H1 (cell line): ENCODE measurements around the gene DNA2. TPM values are rescaled to one million over a fixed set of nuclear protein-coding genes. Genes with fewer than 3 reads are reported as not detected.
"Not testable (repeated sequence)": the region's sequence is repeated elsewhere in the genome, so short reads cannot be mapped to it uniquely, and the experiment has no call there.

Source experiments
- CTCF ChIA-PET: fragments of 300-600 bp; sonication (Branson Sonifier 250); formaldehyde crosslinking; loops from one replicate; lab custom pipeline; 2021; ENCODE audit not compliant: partially characterized antibody; lab: Charles Lee
- POLR2A ChIA-PET: fragments of 300-600 bp; sonication (Branson Sonifier 250); formaldehyde crosslinking; loops from one replicate; lab custom pipeline; 2021; ENCODE audit warnings: inconsistent platforms; ENCODE audit not compliant: partially characterized antibody; lab: Charles Lee
- DNase-seq, 2 experiments: peaks; one replicate each; pipeline versions ENCODE4 v3.0.0 to v3.0.0-alpha.2; 2010 to 2022; ENCODE audit warnings: low spot score in 2 of 2, low read depth in 1 of 2, mixed read lengths in 1 of 2
- FAIRE-seq: peaks from 2 replicates; lab custom pipeline; 2011; peaks lifted over from hg19 to GRCh38; lab: Jason Lieb, UNC
- H2AFZ ChIP-seq: 2 replicates; pipeline ENCODE4 v1.8.1; 2012; ENCODE audit warnings: low read length, inconsistent platforms
- H2AK5ac ChIP-seq: 2 replicates; pipeline ENCODE4 v1.6.1; 2013; ENCODE audit warnings: low read depth, low read length
- H2BK120ac ChIP-seq: replicated peaks from 2 replicates; pipeline ENCODE3; 2013; ENCODE audit warnings: low read depth, low read length, inconsistent platforms
- H2BK12ac ChIP-seq: 2 replicates; pipeline ENCODE4 v1.6.1; 2013; ENCODE audit warnings: low read depth, low read length
- H2BK15ac ChIP-seq: 2 replicates; pipeline ENCODE4 v1.6.1; 2013; ENCODE audit warnings: low read length
- H2BK20ac ChIP-seq: 2 replicates; pipeline ENCODE4 v1.6.1; 2013; ENCODE audit warnings: low read length
- H2BK5ac ChIP-seq: 2 replicates; pipeline ENCODE4 v1.6.1; 2013; ENCODE audit warnings: low read depth, low read length
- H3K14ac ChIP-seq: 2 replicates; pipeline ENCODE4 v1.6.1; 2013; ENCODE audit warnings: inconsistent platforms; ENCODE audit not compliant: insufficient read length
- H3K18ac ChIP-seq: 2 replicates; pipeline ENCODE4 v1.6.1; 2013; ENCODE audit warnings: low read length; ENCODE audit errors: extremely low read depth
- H3K23ac ChIP-seq: 2 replicates; pipeline ENCODE4 v1.6.1; 2013; ENCODE audit warnings: inconsistent platforms; ENCODE audit not compliant: insufficient read length
- H3K23me2 ChIP-seq: 2 replicates; pipeline ENCODE4 v1.6.1; 2013; ENCODE audit warnings: low read depth, low read length
- H3K27ac ChIP-seq: 2 replicates; pipeline ENCODE4 v1.6.1; 2011; ENCODE audit warnings: low read depth, low read length, inconsistent platforms
- H3K27me3 ChIP-seq, 4 experiments: replicated peaks in 1 of 4; 1 replicate in 1 of 4; 2 replicates in 3 of 4; pipeline versions ENCODE4 v1.6.1 to v1.8.1; 2011 to 2013; ENCODE audit warnings: low read length in 3 of 4, mild to moderate bottlenecking in 3 of 4, inconsistent platforms in 2 of 4, mixed read lengths in 2 of 4, moderate library complexity in 1 of 4; ENCODE audit not compliant: control insufficient read depth in 3 of 4, insufficient read depth in 3 of 4; ENCODE audit errors: extremely low read depth in 1 of 4
- H3K36me3 ChIP-seq, 4 experiments: 2 replicates each; pipeline versions ENCODE4 v1.6.1 to v1.8.1; 2011 to 2013; ENCODE audit warnings: mild to moderate bottlenecking in 4 of 4, low read length in 3 of 4, moderate library complexity in 2 of 4, control low read depth in 1 of 4, inconsistent platforms in 1 of 4; ENCODE audit not compliant: insufficient read depth in 4 of 4, control insufficient read depth in 2 of 4
- H3K4ac ChIP-seq: replicated peaks from 2 replicates; pipeline ENCODE3; 2013; ENCODE audit warnings: low read length, low read depth, mixed read lengths, inconsistent platforms; ENCODE audit not compliant: insufficient read length
- H3K4me1 ChIP-seq, 4 experiments: replicated peaks in 1 of 4; 1 replicate in 1 of 4; 2 replicates in 3 of 4; pipeline versions ENCODE4 v1.6.1 to v1.8.1; 2011 to 2013; ENCODE audit warnings: low read length in 3 of 4, inconsistent platforms in 2 of 4, mixed read lengths in 1 of 4; ENCODE audit not compliant: insufficient read depth in 4 of 4, control insufficient read depth in 3 of 4
- H3K4me2 ChIP-seq, 2 experiments: 2 replicates each; pipeline versions ENCODE4 v1.6.1 to v1.8.1; 2011 to 2013; ENCODE audit warnings: low read depth in 2 of 2, low read length in 2 of 2, control low read depth in 1 of 2, inconsistent platforms in 1 of 2, mild to moderate bottlenecking in 1 of 2; ENCODE audit not compliant: insufficient read depth in 1 of 2
- H3K4me3 ChIP-seq, 4 experiments: fragments of 200-600, 300-600 bp in 1 of 4; sonication (generic), shearing (Covaris generic), sonication (Bioruptor Twin) in 1 of 4; 2 replicates each; pipeline versions ENCODE4 v1.5.1 to v1.8.1; 2011 to 2016; ENCODE audit warnings: low read length in 4 of 4, low read depth in 3 of 4, control low read depth in 2 of 4, inconsistent platforms in 2 of 4, mild to moderate bottlenecking in 2 of 4, mixed read lengths in 1 of 4, moderate library complexity in 1 of 4; ENCODE audit not compliant: insufficient read depth in 2 of 4; ENCODE audit errors: extremely low read depth in 1 of 4
- H3K56ac ChIP-seq: replicated peaks from 2 replicates; pipeline ENCODE3; 2013; ENCODE audit warnings: low read depth, mild to moderate bottlenecking, mixed read lengths, low read length, inconsistent platforms; ENCODE audit not compliant: insufficient read length
- H3K79me1 ChIP-seq: 2 replicates; pipeline ENCODE4 v1.6.1; 2013; ENCODE audit warnings: low read depth, low read length, control low read depth
- H3K79me2 ChIP-seq, 2 experiments: 2 replicates each; pipeline versions ENCODE4 v1.6.1 to v1.8.1; 2012 to 2013; ENCODE audit warnings: low read length in 2 of 2, mild to moderate bottlenecking in 2 of 2, inconsistent platforms in 1 of 2; ENCODE audit not compliant: insufficient read depth in 2 of 2, control insufficient read depth in 1 of 2
- H3K9ac ChIP-seq, 4 experiments: replicated peaks in 1 of 4; 1 replicate in 1 of 4; 2 replicates in 3 of 4; pipeline versions ENCODE4 v1.6.1 to v1.8.1; 2011 to 2013; ENCODE audit warnings: low read depth in 3 of 4, low read length in 3 of 4, control low read depth in 2 of 4, mild to moderate bottlenecking in 2 of 4, moderate library complexity in 2 of 4, inconsistent platforms in 1 of 4; ENCODE audit errors: extremely low read depth in 1 of 4
- H3K9me3 ChIP-seq, 2 experiments: 2 replicates each; pipeline versions ENCODE4 v1.6.1 to v1.8.1; 2012 to 2013; ENCODE audit warnings: mild to moderate bottlenecking in 2 of 2, moderate library complexity in 2 of 2, control low read depth in 1 of 2, inconsistent platforms in 1 of 2, low read depth in 1 of 2, low read length in 1 of 2, mixed read lengths in 1 of 2; ENCODE audit not compliant: insufficient read depth in 2 of 2
- H4K20me1 ChIP-seq, 2 experiments: replicated peaks in 1 of 2; 2 replicates each; pipeline versions ENCODE3 to v1.8.1; 2011 to 2013; ENCODE audit warnings: inconsistent platforms in 2 of 2, low read length in 2 of 2, mild to moderate bottlenecking in 1 of 2; ENCODE audit not compliant: insufficient read depth in 2 of 2, control insufficient read depth in 1 of 2
- H4K5ac ChIP-seq: 2 replicates; pipeline ENCODE4 v1.6.1; 2013; ENCODE audit warnings: low read length, low read depth, mixed read lengths, inconsistent platforms; ENCODE audit not compliant: insufficient read length
- H4K8ac ChIP-seq: 2 replicates; pipeline ENCODE4 v1.8.0; 2013; ENCODE audit warnings: mild to moderate bottlenecking, moderate library complexity, low read length, inconsistent platforms; ENCODE audit not compliant: insufficient read depth; ENCODE audit errors: extremely low read depth
- H4K91ac ChIP-seq: replicated peaks from 2 replicates; pipeline ENCODE3; 2013; ENCODE audit warnings: low read length, mixed read lengths, inconsistent platforms; ENCODE audit not compliant: insufficient read length
- WGBS, 2 experiments: shearing (Covaris generic) in 1 of 2; methylation state at CpG; one replicate each; pipeline versions ENCODE4 v1.1.6 to v1.1.7; 2013 to 2015; ENCODE audit warnings: low lambda C conversion rate in 2 of 2, mixed read lengths in 2 of 2, inconsistent platforms in 1 of 2, low coverage in 1 of 2, missing lambda C conversion rate in 1 of 2; ENCODE audit not compliant: insufficient replicate concordance in 2 of 2, insufficient coverage in 1 of 2, insufficient read length in 1 of 2; ENCODE audit errors: extremely low coverage in 1 of 2, missing lambda C conversion rate in 1 of 2; 5-methylcytosine and 5-hydroxymethylcytosine counted together
- polyA plus RNA-seq, 7 experiments: library from polyadenylated mRNA; depleted of rRNA in 3 of 7; stranded (reverse) in 5 of 7; unstranded in 2 of 7; fragments of >200 nt in 5 of 7; fragments of 200-250 nt in 2 of 7; gene quantifications; 1 replicate in 5 of 7; 2 replicates in 1 of 7; 4 replicates in 1 of 7; pipeline versions ENCODE4 v1.2.1 to v1.2.3, GENCODE V29; 2011 to 2013; ENCODE audit warnings: missing spikeins in 2 of 7, mixed read lengths in 2 of 7
- total RNA-seq: library from RNA; stranded (reverse); fragmentation: NEBNext Ultra II Directional; extraction: Animal tissue kit (Norgen Biotek cat#: 25700); gene quantifications from 2 replicates; pipeline ENCODE4 v1.2.1, GENCODE V29; 2021

The DNA2 gene
- total and polyA plus RNA-seq, 2 of the 8 experiments (the other 6 are each of a cell fraction or from before 2014, with no cell fraction given): 16.0 to 57.9 TPM

- H3K4me2 ChIP-seq, DNase-seq, H3K79me1 ChIP-seq, H3K56ac ChIP-seq, H3K4me3 ChIP-seq, H3K23me2 ChIP-seq, H4K8ac ChIP-seq, H3K9ac ChIP-seq, H2BK20ac ChIP-seq, H3K27me3 ChIP-seq, CTCF ChIA-PET, H3K18ac ChIP-seq, H3K79me2 ChIP-seq, H2BK15ac ChIP-seq, H2BK5ac ChIP-seq, H3K4me1 ChIP-seq, H4K20me1 ChIP-seq, H4K91ac ChIP-seq, H2AFZ ChIP-seq, H3K14ac ChIP-seq, H3K27ac ChIP-seq, H3K23ac ChIP-seq, FAIRE-seq, H2AK5ac ChIP-seq, H3K9me3 ChIP-seq, H3K4ac ChIP-seq, H4K5ac ChIP-seq, H2BK12ac ChIP-seq, H2BK120ac ChIP-seq: not testable (repeated sequence)
- 94% methylated on average over 7 of the region's 7 CpGs; no CpG with 5 or more reads in 1 of the 2 experiments for WGBS, 2 experiments
- POLR2A ChIA-PET: interaction anchor here (1.0 to 1.6 kb wide), 3 partner anchors 11 to 19 kb away, joined by 3 to 5 read pairs (median 4); no protein-coding TSS in a partner anchor
- peaks cover 9 to 77% (median 38%) of the 10 kb centered on the region in 4 experiments for H3K36me3 ChIP-seq
Measured at GRCh38 chr10:68449698-68450097, 22.1 kb downstream of the DNA2 start.
